HEK293 (cell line): ENCODE measurements around the gene ADAMTS9.

ENCODE experiments used
- CTCF ChIP-seq: fragments of 450-650 bp; formaldehyde crosslinking; IDR thresholded peaks from 2 replicates; pipeline ENCODE4 v1.5.1; 2016; ENCODE audit warnings: missing biosample characterization, missing genetic modification characterization
- OSR2 ChIP-seq: fragments of 450-650 bp; formaldehyde crosslinking; IDR thresholded peaks from 2 replicates; pipeline ENCODE4 v1.5.1; 2016; ENCODE audit warnings: missing biosample characterization, missing genetic modification characterization
- PBX3 ChIP-seq: sonication (generic); formaldehyde crosslinking; IDR thresholded peaks from 2 replicates; pipeline ENCODE4 v1.8.1; 2022; ENCODE audit warnings: mild to moderate bottlenecking, moderate library complexity, missing genetic modification reagents
- ZBTB11 ChIP-seq: fragments of 450-650 bp; formaldehyde crosslinking; conservative IDR thresholded peaks from 2 replicates; pipeline ENCODE4 v1.5.1; 2016; ENCODE audit warnings: low read depth, missing biosample characterization, missing genetic modification characterization
- ZBTB21 ChIP-seq: fragments of 450-650 bp; formaldehyde crosslinking; IDR thresholded peaks from 2 replicates; pipeline ENCODE4 v1.5.1; 2017; ENCODE audit warnings: missing biosample characterization, missing genetic modification characterization
- ZNF221 ChIP-seq: fragments of 450-650 bp; formaldehyde crosslinking; IDR thresholded peaks from 2 replicates; pipeline ENCODE4 v1.5.1; 2017; ENCODE audit warnings: missing biosample characterization, missing genetic modification characterization, borderline replicate concordance
- ZNF544 ChIP-seq: fragments of 450-650 bp; formaldehyde crosslinking; IDR thresholded peaks from 2 replicates; pipeline ENCODE4 v1.5.0; 2017; ENCODE audit warnings: missing biosample characterization, missing genetic modification characterization
- ZNF776 ChIP-seq: fragments of 450-650 bp; formaldehyde crosslinking; IDR thresholded peaks from 2 replicates; pipeline ENCODE4 v1.5.0; 2017; ENCODE audit warnings: missing biosample characterization, missing genetic modification characterization, borderline replicate concordance

- TF ChIP-seq CTCF (no peak), ZNF544 (tag by site-specific recombination) (no peak), OSR2 (no peak), ZNF221 (no peak), ZNF776 (tag by site-specific recombination) (no peak), ZBTB21 (tag by site-specific recombination) (no peak), ZBTB11 (tag by site-specific recombination) (no peak), PBX3 (CRISPR knock-in tag) (no peak)
Measured at GRCh38 chr3:64620020-64620419, 67.8 kb downstream of the ADAMTS9 start.
